ENCODE results near the gene MC1R. TPM values are rescaled to one million over a fixed set of nuclear protein-coding genes. Genes with fewer than 3 reads are reported as not detected.
A peak's percentile ranks its signal among the peaks of the same experiment; 100 is the strongest.

The MC1R gene
- total RNA-seq, 1 experiment from 2014 or later, result 12.2 TPM

DNA sequence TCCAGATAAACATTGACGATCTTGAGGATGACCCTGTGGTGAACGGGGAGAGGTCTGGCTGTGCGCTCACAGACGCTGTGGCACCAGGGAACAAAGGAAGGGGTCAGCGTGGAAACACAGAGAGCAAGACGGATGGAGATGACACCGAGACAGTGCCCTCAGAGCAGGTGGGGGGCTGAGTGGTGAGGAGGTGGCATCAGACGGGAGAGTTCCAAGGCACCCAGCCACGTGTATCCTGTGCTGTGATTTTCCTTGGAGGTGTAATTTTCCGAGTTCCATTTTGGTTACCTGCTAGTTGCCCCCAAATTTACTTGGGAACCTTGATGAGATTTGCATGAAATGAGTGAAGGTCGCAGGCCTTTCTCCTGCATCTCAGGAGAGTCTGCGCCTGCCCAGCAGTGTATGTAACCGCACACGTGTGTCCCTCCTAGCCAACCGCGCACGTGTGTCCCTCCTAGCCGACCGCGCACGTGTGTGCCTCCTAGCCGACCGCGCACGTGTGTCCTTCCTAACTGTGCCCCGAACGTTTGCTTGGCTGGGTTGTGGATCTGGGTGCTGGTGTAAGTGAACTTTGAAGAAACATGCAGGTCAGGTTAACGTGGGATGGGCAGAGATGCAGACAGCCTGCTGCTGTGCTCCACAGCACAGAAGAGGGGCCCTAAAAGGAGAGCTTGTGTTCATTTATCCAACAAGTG is 35.2 kb upstream of the MC1R start:
- H3K36me3 ChIP-seq (ENCODE audit: control insufficient read depth in 1 of 2, insufficient read depth in 2 of 2, low read length in 2 of 2), result peaks cover 51 to 62% of the 10 kb centered on the region in 2 experiments
- H3K27ac ChIP-seq (ENCODE audit: low read depth, low read length), result no peak overlapping the region
- H4K20me1 ChIP-seq (ENCODE audit: insufficient read depth), result no peaks in the 10 kb centered on the region
- no peaks in the 10 kb centered on the region for H3K9me2 ChIP-seq (ENCODE audit: insufficient read depth)
- TF ChIP-seq SP1 (IDR thresholded peaks at IDR 0.05; ENCODE audit: low read depth) (no peak), CBX3 (IDR thresholded peaks at IDR 0.05; ENCODE audit: low read depth) (no peak), EZH2 (IDR thresholded peaks at IDR 0.05) (no peak), RAD21 (IDR thresholded peaks at IDR 0.05; ENCODE audit: low read depth) (no peak), TCF7L2 (IDR thresholded peaks at IDR 0.05; ENCODE audit: borderline replicate concordance, extremely low read depth, insufficient read depth, insufficient read length) (no peak), ZFX (IDR thresholded peaks at IDR 0.05) (no peak), SRF (IDR thresholded peaks at IDR 0.05; ENCODE audit: low read depth) (no peak), POLR2AphosphoS5 (IDR thresholded peaks at IDR 0.05; ENCODE audit: low read depth, low read length) (no peak), FOSL1 (IDR thresholded peaks at IDR 0.05; ENCODE audit: low read depth) (no peak)
- TF ChIP-seq, protein P1, sequence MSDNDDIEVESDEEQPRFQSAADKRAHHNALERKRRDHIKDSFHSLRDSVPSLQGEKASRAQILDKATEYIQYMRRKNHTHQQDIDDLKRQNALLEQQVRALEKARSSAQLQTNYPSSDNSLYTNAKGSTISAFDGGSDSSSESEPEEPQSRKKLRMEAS (IDR thresholded peaks at IDR 0.05), result no peak
- no peaks in the 10 kb centered on the region for H3K9me3 ChIP-seq (ENCODE audit: control insufficient read depth in 1 of 2, insufficient read depth in 1 of 2, low read depth in 1 of 2, low read length in 2 of 2)
- ChIA-PET RAD21 (ENCODE audit: low non-redundant PET in 1 of 2, low total read pairs in 2 of 2, uncharacterized antibody in 2 of 2, unreplicated experiment in 2 of 2) (no interaction called here), CTCF (no interaction called here), POLR2A (no interaction called here)
- peaks cover 63% of the 10 kb centered on the region for H3K79me2 ChIP-seq (ENCODE audit: insufficient read depth, low read length)
- no peak overlapping the region for H3K9ac ChIP-seq (ENCODE audit: low read length)
- no peak overlapping the region for H3K4me2 ChIP-seq (ENCODE audit: low read length)
- intact Hi-C loops (cut with micrococcal nuclease), result no loop called here
- no peak for ATAC-seq
- no peaks in the 10 kb centered on the region for H3K4me1 ChIP-seq (ENCODE audit: control insufficient read depth in 1 of 2, insufficient read depth in 2 of 2, low read length in 2 of 2)
- no peak overlapping the region for H2AFZ ChIP-seq (ENCODE audit: low read depth, low read length, poor library complexity, severe bottlenecking)
- no TSS peak for BruUV-seq (replicated peaks)
- no peak for DNase-seq (ENCODE audit: low read depth, low spot score)
- H3K27me3 ChIP-seq (ENCODE audit: insufficient read depth, low read length), result no peaks in the 10 kb centered on the region
- H3K4me3 ChIP-seq (replicated peaks in 1 of 2; ENCODE audit: low read depth in 1 of 2, low read length in 2 of 2), result no peak overlapping the region

GRCh38 chr16:89884041-89884421 is 34.6 kb upstream of the MC1R start:
- H3K9me2 ChIP-seq (ENCODE audit: insufficient read depth), result no peaks in the 10 kb centered on the region
- no peak overlapping the region for H2AFZ ChIP-seq (ENCODE audit: low read depth, low read length, poor library complexity, severe bottlenecking)
- POLR2A ChIA-PET, result no interaction called here
- no peaks in the 10 kb centered on the region for H3K27me3 ChIP-seq (ENCODE audit: insufficient read depth, low read length)
- H3K79me2 ChIP-seq (ENCODE audit: insufficient read depth, low read length), result peaks cover 58% of the 10 kb centered on the region
- ATAC-seq, result 0 out of 2 replicates have a peak, but pooled peaks have one; percentile 31
- peaks cover 50 to 60% of the 10 kb centered on the region in 2 experiments for H3K36me3 ChIP-seq (ENCODE audit: control insufficient read depth in 1 of 2, insufficient read depth in 2 of 2, low read length in 2 of 2)
- H3K27ac ChIP-seq (ENCODE audit: low read depth, low read length), result no peak overlapping the region; the same call in 1 of the 2 replicates
- no peak overlapping the region for H3K4me3 ChIP-seq (replicated peaks in 1 of 2; ENCODE audit: low read depth in 1 of 2, low read length in 2 of 2)
- RAD21 ChIA-PET (ENCODE audit: low non-redundant PET in 1 of 2, low total read pairs in 2 of 2, uncharacterized antibody in 2 of 2, unreplicated experiment in 2 of 2), result no interaction called here
- H3K9ac ChIP-seq (ENCODE audit: low read length), result no peak overlapping the region
- no peak for DNase-seq (ENCODE audit: low read depth, low spot score)
- H3K4me1 ChIP-seq (ENCODE audit: control insufficient read depth in 1 of 2, insufficient read depth in 2 of 2, low read length in 2 of 2), result no peaks in the 10 kb centered on the region
- BruUV-seq (replicated peaks), result TSS peak; percentile 3
- no peaks in the 10 kb centered on the region for H3K9me3 ChIP-seq (ENCODE audit: control insufficient read depth in 1 of 2, insufficient read depth in 1 of 2, low read depth in 1 of 2, low read length in 2 of 2)
- H3K4me2 ChIP-seq (ENCODE audit: low read length), result no peak overlapping the region
- intact Hi-C loops (cut with micrococcal nuclease), result no loop called here
- CTCF ChIA-PET, result no interaction called here
- no peaks in the 10 kb centered on the region for H4K20me1 ChIP-seq (ENCODE audit: insufficient read depth)
- TF ChIP-seq ELF1 (IDR thresholded peaks at IDR 0.05; ENCODE audit: borderline replicate concordance, low read depth), result no peak
- TF ChIP-seq CBX3 (IDR thresholded peaks at IDR 0.05; ENCODE audit: low read depth), result no peak
- TF ChIP-seq POLR2AphosphoS5 (IDR thresholded peaks at IDR 0.05; ENCODE audit: low read depth, low read length), result no peak
- no peak for TF ChIP-seq ZFX (IDR thresholded peaks at IDR 0.05)
